Lower leg skin (tissue), 3 donors: ENCODE data around the gene WDFY2.

ENCODE experiments used
- CTCF ChIP-seq, 3 donors: fragments of 450-650 bp; IDR thresholded peaks; one replicate each; pipeline ENCODE4 v1.5.1; 2016; ENCODE audit warnings: antibody characterized with exemption in 3 of 3, mild to moderate bottlenecking in 3 of 3, moderate library complexity in 2 of 3
- POLR2A ChIP-seq, 2 donors: fragments of 450-650 bp; IDR thresholded peaks; one replicate each; pipeline ENCODE4 v1.6.1; 2016 to 2017; ENCODE audit warnings: antibody characterized with exemption in 2 of 2, mild to moderate bottlenecking in 1 of 2, moderate library complexity in 1 of 2

- TF ChIP-seq CTCF (IDR thresholded peaks at IDR 0.05) (no peak), POLR2A (IDR thresholded peaks at IDR 0.05) (no peak)
Observed at GRCh38 chr13:51777921-51778320, 193.7 kb downstream of the WDFY2 start.
